SK-N-SH treated with all-trans-retinoic acid at 6 μM for 48 hours (cell line): ENCODE measurements around the gene RGL1.

ENCODE experiments used
- ATAC-seq: fragments of 200-7000 bp; cut with Tn5 transposase; 3 replicates; pipeline ENCODE4 v1.9.1; 2020; ENCODE audit warnings: mild to moderate bottlenecking, moderate library complexity
- ARNTL ChIP-seq: fragments of 450-650 bp; formaldehyde crosslinking; IDR thresholded peaks from 2 replicates; pipeline ENCODE4 v1.5.0; 2020; ENCODE audit warnings: low read depth, mild to moderate bottlenecking, moderate library complexity, borderline replicate concordance
- CREB5 ChIP-seq: fragments of 250-450 bp; sonication (Bioruptor Pico); IDR thresholded peaks from 2 replicates; pipeline ENCODE4 v1.5.1; 2020; ENCODE audit warnings: low read depth, mild to moderate bottlenecking, moderate library complexity
- CSDC2 ChIP-seq: fragments of 250-450 bp; sonication (Bioruptor Pico); IDR thresholded peaks from 2 replicates; pipeline ENCODE4 v1.5.0; 2020; ENCODE audit warnings: mild to moderate bottlenecking, moderate library complexity
- ESRRG ChIP-seq: fragments of 250-450 bp; sonication (Bioruptor Pico); IDR thresholded peaks from 2 replicates; pipeline ENCODE4 v1.6.1; 2021; ENCODE audit warnings: mild to moderate bottlenecking
- GLIS3 ChIP-seq: fragments of 250-450 bp; sonication (Bioruptor Pico); IDR thresholded peaks from 2 replicates; pipeline ENCODE4 v1.5.0; 2020; ENCODE audit warnings: mild to moderate bottlenecking, moderate library complexity
- ISL1 ChIP-seq: fragments of 250-450 bp; sonication (Bioruptor Pico); IDR thresholded peaks from 2 replicates; pipeline ENCODE4 v2.1.2; 2022; ENCODE audit warnings: mild to moderate bottlenecking, moderate library complexity
- OSR1 ChIP-seq: fragments of 250-450 bp; sonication (Bioruptor Pico); IDR thresholded peaks from 2 replicates; pipeline ENCODE4 v1.8.0; 2022; ENCODE audit warnings: moderate library complexity, mild to moderate bottlenecking, inconsistent platforms
- PATZ1 ChIP-seq: fragments of 250-450 bp; sonication (Bioruptor Pico); IDR thresholded peaks from 2 replicates; pipeline ENCODE4 v1.8.0; 2020; ENCODE audit warnings: mild to moderate bottlenecking, moderate library complexity, borderline replicate concordance
- POU6F1 ChIP-seq: fragments of 250-450 bp; sonication (Bioruptor Pico); IDR thresholded peaks from 2 replicates; pipeline ENCODE4 v1.8.0; 2021; ENCODE audit warnings: low read depth, mild to moderate bottlenecking, moderate library complexity, borderline replicate concordance
- PPARA ChIP-seq: fragments of 250-450 bp; sonication (Bioruptor Pico); IDR thresholded peaks from 2 replicates; pipeline ENCODE4 v1.5.0; 2020; ENCODE audit warnings: mild to moderate bottlenecking, borderline replicate concordance
- RARB ChIP-seq: fragments of 250-450 bp; sonication (Bioruptor Pico); IDR thresholded peaks from 2 replicates; pipeline ENCODE4 v1.8.0; 2021; ENCODE audit warnings: mild to moderate bottlenecking, moderate library complexity
- SNAI2 ChIP-seq: fragments of 250-450 bp; sonication (Bioruptor Pico); IDR thresholded peaks from 2 replicates; pipeline ENCODE4 v1.5.0; 2020; ENCODE audit warnings: mild to moderate bottlenecking, moderate library complexity
- TCF4 ChIP-seq: fragments of 250-450 bp; sonication (Bioruptor Pico); IDR thresholded peaks from 2 replicates; pipeline ENCODE4 v1.8.0; 2021; ENCODE audit warnings: mild to moderate bottlenecking, moderate library complexity, borderline replicate concordance
- TOX ChIP-seq: fragments of 250-450 bp; sonication (Bioruptor Pico); IDR thresholded peaks from 2 replicates; pipeline ENCODE4 v1.8.0; 2021; ENCODE audit warnings: mild to moderate bottlenecking, moderate library complexity, borderline replicate concordance
- TSHZ2 ChIP-seq: fragments of 250-450 bp; sonication (Bioruptor Pico); IDR thresholded peaks from 2 replicates; pipeline ENCODE4 v1.5.0; 2020; ENCODE audit warnings: mild to moderate bottlenecking, moderate library complexity
- ZC3H10 ChIP-seq: fragments of 250-450 bp; sonication (Bioruptor Pico); IDR thresholded peaks from 2 replicates; pipeline ENCODE4 v1.5.1; 2021; ENCODE audit warnings: mild to moderate bottlenecking, moderate library complexity
- ZFP3 ChIP-seq: fragments of 250-450 bp; sonication (Bioruptor Pico); IDR thresholded peaks from 2 replicates; pipeline ENCODE4 v1.5.0; 2020; ENCODE audit warnings: mild to moderate bottlenecking, moderate library complexity
- ZFP30 ChIP-seq: fragments of 450-650 bp; formaldehyde crosslinking; IDR thresholded peaks from 2 replicates; pipeline ENCODE4 v1.5.0; 2022; ENCODE audit warnings: mild to moderate bottlenecking, moderate library complexity
- ZNF565 ChIP-seq: fragments of 450-650 bp; formaldehyde crosslinking; conservative IDR thresholded peaks from 2 replicates; pipeline ENCODE4 v1.5.0; 2020; ENCODE audit warnings: low read depth, mild to moderate bottlenecking, moderate library complexity
- ZNF70 ChIP-seq: fragments of 450-650 bp; formaldehyde crosslinking; IDR thresholded peaks from 2 replicates; pipeline ENCODE4 v1.5.0; 2020; ENCODE audit warnings: mild to moderate bottlenecking, moderate library complexity
- ZNF8 ChIP-seq: fragments of 450-650 bp; formaldehyde crosslinking; IDR thresholded peaks from 2 replicates; pipeline ENCODE4 v1.5.0; 2020; ENCODE audit warnings: mild to moderate bottlenecking, moderate library complexity

The RGL1 gene

GRCh38 chr1:183812128-183812527 lies 7.2 kb downstream of the RGL1 start:
- TF ChIP-seq ESRRG (CRISPR knock-in tag) = no peak
- TF ChIP-seq ZFP30 (CRISPR knock-in tag) = no peak
- no peak for ATAC-seq

- TF ChIP-seq ZC3H10 (0 out of 2 replicates have a peak, but pooled peaks have one; percentile 11), CSDC2 (CRISPR knock-in tag) (no peak), TCF4 (CRISPR knock-in tag) (no peak), ZFP30 (CRISPR knock-in tag) (no peak)
Observed at GRCh38 chr1:183812686-183813569, 8.0 kb downstream of the RGL1 start.

GRCh38 chr1:183814121-183814681 lies 9.3 kb downstream of the RGL1 start:
- ATAC-seq = no peak
- no peak for TF ChIP-seq TCF4 (CRISPR knock-in tag)
- TF ChIP-seq PPARA (CRISPR knock-in tag) = no peak
- no peak for TF ChIP-seq GLIS3
- no peak for TF ChIP-seq ISL1 (CRISPR knock-in tag)
- no peak for TF ChIP-seq RARB (CRISPR knock-in tag)
- TF ChIP-seq ZNF8 = no peak
- no peak for TF ChIP-seq ZNF70 (CRISPR knock-in tag)
- no peak for TF ChIP-seq ZC3H10
- TF ChIP-seq POU6F1 (CRISPR knock-in tag) = no peak
- TF ChIP-seq TOX (CRISPR knock-in tag) = no peak
- TF ChIP-seq ARNTL (CRISPR knock-in tag) = no peak
- TF ChIP-seq PATZ1 (CRISPR knock-in tag) = no peak
- TF ChIP-seq TSHZ2 (CRISPR knock-in tag) = no peak
- TF ChIP-seq SNAI2 (CRISPR knock-in tag) = no peak
- no peak for TF ChIP-seq ZFP30 (CRISPR knock-in tag)
- no peak for TF ChIP-seq ZFP3 (CRISPR knock-in tag)

More at GRCh38 chr1:183812686-183813569, 8.0 kb downstream of the RGL1 start:
- ATAC-seq = peak; percentile 91

- TF ChIP-seq CSDC2 (CRISPR knock-in tag) (no peak), ZNF70 (CRISPR knock-in tag) (no peak)
Observed at GRCh38 chr1:183816110-183816509, 11.2 kb downstream of the RGL1 start.

GRCh38 chr1:183817576-183818288 lies 12.8 kb downstream of the RGL1 start:
- ATAC-seq = no peak
- TF ChIP-seq CSDC2 (CRISPR knock-in tag) (no peak), PATZ1 (CRISPR knock-in tag) (no peak), RARB (CRISPR knock-in tag) (no peak), ZNF565 (CRISPR knock-in tag) (no peak), PPARA (CRISPR knock-in tag) (no peak), ZC3H10 (no peak), ZFP3 (CRISPR knock-in tag) (no peak), SNAI2 (CRISPR knock-in tag) (no peak), TOX (CRISPR knock-in tag) (no peak), CREB5 (CRISPR knock-in tag) (no peak), ARNTL (CRISPR knock-in tag) (no peak), OSR1 (CRISPR knock-in tag) (no peak)

More at GRCh38 chr1:183816110-183816509, 11.2 kb downstream of the RGL1 start:
- ATAC-seq = no peak
